HEK293T (cell line): Measurements from ENCODE around the gene DPH6.

Source experiments
- ARNT ChIP-seq: fragments of 450-650 bp; IDR thresholded peaks from 2 replicates; pipeline ENCODE4 v1.6.1; 2017; ENCODE audit warnings: mild to moderate bottlenecking
- BHLHE40 ChIP-seq: fragments of 450-650 bp; IDR thresholded peaks from 2 replicates; pipeline ENCODE4 v1.6.1; 2016; ENCODE audit warnings: mild to moderate bottlenecking, moderate library complexity, borderline replicate concordance
- ELF4 ChIP-seq: fragments of 450-650 bp; IDR thresholded peaks from 2 replicates; pipeline ENCODE4 v1.6.1; 2017; ENCODE audit warnings: antibody characterized with exemption
- FOXK2 ChIP-seq: fragments of 450-650 bp; IDR thresholded peaks from 2 replicates; pipeline ENCODE4 v1.6.1; 2016; ENCODE audit warnings: mild to moderate bottlenecking
- FOXM1 ChIP-seq: fragments of 450-650 bp; IDR thresholded peaks from 2 replicates; pipeline ENCODE4 v1.6.1; 2017; ENCODE audit warnings: mild to moderate bottlenecking, borderline replicate concordance
- HDGF ChIP-seq: fragments of 450-650 bp; IDR thresholded peaks from 2 replicates; pipeline ENCODE4 v1.6.1; 2017; ENCODE audit warnings: antibody characterized with exemption, borderline replicate concordance
- L3MBTL2 ChIP-seq: fragments of 450-650 bp; conservative IDR thresholded peaks from 2 replicates; pipeline ENCODE4 v1.6.1; 2016; ENCODE audit warnings: mild to moderate bottlenecking
- PKNOX1 ChIP-seq: fragments of 450-650 bp; IDR thresholded peaks from 2 replicates; pipeline ENCODE4 v1.6.1; 2016
- SP1 ChIP-seq: fragments of 450-650 bp; IDR thresholded peaks from 2 replicates; pipeline ENCODE4 v1.6.1; 2017
- ZNF384 ChIP-seq: fragments of 450-650 bp; IDR thresholded peaks from 2 replicates; pipeline ENCODE4 v1.6.1; 2016

GRCh38 chr15:35546511-35547381 is 781 bp upstream of the DPH6 start:
- TF ChIP-seq ZNF384 (no peak), BHLHE40 (no peak), FOXM1 (no peak), FOXK2 (no peak), L3MBTL2 (no peak), HDGF (no peak), PKNOX1 (no peak), SP1 (no peak), ARNT (no peak), ELF4 (no peak)
